Measurements from ENCODE around the gene ORM1. TPM values are rescaled to one million over a fixed set of nuclear protein-coding genes. Genes with fewer than 3 reads are reported as not detected.

ORM1 gene
- total RNA-seq, 1 experiment from 2014 or later, result 27.5 TPM

GRCh38 chr9:114309096-114309495 lies 13.8 kb upstream of the ORM1 start:
- H3K4me3 Mint-ChIP-seq (ENCODE audit: unreplicated experiment), result no peak overlapping the region
- H3K9me3 Mint-ChIP-seq (ENCODE audit: unreplicated experiment), result no peaks in the 10 kb centered on the region
- no peaks in the 10 kb centered on the region for H3K9me3 ChIP-seq
- peaks cover 1% of the 10 kb centered on the region; the same call in 1 of the 2 replicates for H3K36me3 ChIP-seq (ENCODE audit: control insufficient read depth, insufficient read depth, low read length)
- no peaks in the 10 kb centered on the region for H3K4me1 ChIP-seq
- H3K27me3 ChIP-seq (replicated peaks; ENCODE audit: control insufficient read depth, insufficient read depth, low read length), result no peaks in the 10 kb centered on the region
- no TSS peak for BruUV-seq (replicated peaks)
- peaks cover 22% of the 10 kb centered on the region for H3K36me3 Mint-ChIP-seq (ENCODE audit: insufficient read depth, unreplicated experiment)
- ChIA-PET POLR2A (no interaction called here), CTCF (no interaction called here)
- intact Hi-C loops (cut with micrococcal nuclease; ENCODE audit: unreplicated experiment), result no loop called here
- no peak for DNase-seq
- no peak overlapping the region for H3K27ac Mint-ChIP-seq (ENCODE audit: unreplicated experiment)
- H3K27me3 Mint-ChIP-seq (ENCODE audit: insufficient read depth, unreplicated experiment), result no peaks in the 10 kb centered on the region
- H3K4me1 Mint-ChIP-seq (ENCODE audit: low read depth, unreplicated experiment), result no peaks in the 10 kb centered on the region
- H3K4me3 ChIP-seq (ENCODE audit: low read depth, low read length), result no peak overlapping the region
- no peak for TF ChIP-seq CTCF (IDR thresholded peaks at IDR 0.05; ENCODE audit: insufficient read depth in 1 of 2, low read depth in 1 of 2, low read length in 1 of 2, severe bottlenecking in 1 of 2, unreplicated experiment in 1 of 2)

GRCh38 chr9:114310471-114311450 lies 12.1 kb upstream of the ORM1 start:
- H3K9me3 ChIP-seq, result no peaks in the 10 kb centered on the region
- TF ChIP-seq CTCF (IDR thresholded peaks at IDR 0.05; ENCODE audit: insufficient read depth in 1 of 2, low read depth in 1 of 2, low read length in 1 of 2, severe bottlenecking in 1 of 2, unreplicated experiment in 1 of 2), result no peak
- Mint-ChIP-seq H3K27ac (ENCODE audit: unreplicated experiment) (no peak overlapping the region), H3K9me3 (ENCODE audit: unreplicated experiment) (no peaks in the 10 kb centered on the region), H3K4me1 (ENCODE audit: low read depth, unreplicated experiment) (no peaks in the 10 kb centered on the region), H3K4me3 (ENCODE audit: unreplicated experiment) (no peak overlapping the region), H3K36me3 (ENCODE audit: insufficient read depth, unreplicated experiment) (peaks cover 22% of the 10 kb centered on the region), H3K27me3 (ENCODE audit: insufficient read depth, unreplicated experiment) (no peaks in the 10 kb centered on the region)
- intact Hi-C loops (cut with micrococcal nuclease; ENCODE audit: unreplicated experiment), result no loop called here
- no peak overlapping the region for H3K4me3 ChIP-seq (ENCODE audit: low read depth, low read length)
- CTCF ChIA-PET, result no interaction called here
- POLR2A ChIA-PET, result no interaction called here
- H3K36me3 ChIP-seq (ENCODE audit: control insufficient read depth, insufficient read depth, low read length), result peaks cover 1% of the 10 kb centered on the region; the same call in 1 of the 2 replicates
- H3K27me3 ChIP-seq (replicated peaks; ENCODE audit: control insufficient read depth, insufficient read depth, low read length), result no peaks in the 10 kb centered on the region
- H3K4me1 ChIP-seq, result no peaks in the 10 kb centered on the region
- no peak for DNase-seq
- no TSS peak for BruUV-seq (replicated peaks)

GRCh38 chr9:114311571-114312512 lies 11.1 kb upstream of the ORM1 start:
- DNase-seq, result no peak
- H3K27ac Mint-ChIP-seq (ENCODE audit: unreplicated experiment), result no peak overlapping the region
- H3K9me3 ChIP-seq, result no peaks in the 10 kb centered on the region
- no peaks in the 10 kb centered on the region for H3K27me3 Mint-ChIP-seq (ENCODE audit: insufficient read depth, unreplicated experiment)
- H3K4me3 ChIP-seq (ENCODE audit: low read depth, low read length), result no peak overlapping the region
- POLR2A ChIA-PET, result no interaction called here
- H3K4me1 ChIP-seq, result no peaks in the 10 kb centered on the region
- H3K27me3 ChIP-seq (replicated peaks; ENCODE audit: control insufficient read depth, insufficient read depth, low read length), result no peaks in the 10 kb centered on the region
- H3K4me3 Mint-ChIP-seq (ENCODE audit: unreplicated experiment), result no peak overlapping the region
- peaks cover 17% of the 10 kb centered on the region for H3K36me3 Mint-ChIP-seq (ENCODE audit: insufficient read depth, unreplicated experiment)
- no peaks in the 10 kb centered on the region for H3K4me1 Mint-ChIP-seq (ENCODE audit: low read depth, unreplicated experiment)
- intact Hi-C loops (cut with micrococcal nuclease; ENCODE audit: unreplicated experiment), result no loop called here
- TSS peak; percentile 71 for BruUV-seq (replicated peaks)
- peaks cover 1% of the 10 kb centered on the region; the same call in 1 of the 2 replicates for H3K36me3 ChIP-seq (ENCODE audit: control insufficient read depth, insufficient read depth, low read length)
- no peak for TF ChIP-seq CTCF (IDR thresholded peaks at IDR 0.05; ENCODE audit: insufficient read depth in 1 of 2, low read depth in 1 of 2, low read length in 1 of 2, severe bottlenecking in 1 of 2, unreplicated experiment in 1 of 2)
- H3K9me3 Mint-ChIP-seq (ENCODE audit: unreplicated experiment), result no peaks in the 10 kb centered on the region
- CTCF ChIA-PET, result no interaction called here

Data from Caco-2 (cell line).